ENCODE data around the gene C1QA. TPM values are rescaled to one million over a fixed set of nuclear protein-coding genes. Genes with fewer than 3 reads are reported as not detected.

Gene C1QA
- total RNA-seq, 2 donors from 2014 or later = 29.7 to 68.0 TPM

- intact Hi-C loops (cut with DNase I) = no loop called here
- DNase-seq (no peak), ATAC-seq (no peak)
- H3K27ac ChIP-seq = no peak overlapping the region
- TF ChIP-seq POLR2A (IDR thresholded peaks at IDR 0.05) (no peak), CTCF (IDR thresholded peaks at IDR 0.05) (no peak)
- H3K4me3 ChIP-seq = no peak overlapping the region
- H3K4me1 ChIP-seq = no peaks in the 10 kb centered on the region
- H3K36me3 ChIP-seq (replicated peaks in 1 of 2; ENCODE audit: insufficient read depth in 1 of 2, low read depth in 2 of 2) = no peaks in the 10 kb centered on the region
- no peaks in the 10 kb centered on the region for H3K9me3 ChIP-seq
- 74 to 78% methylated on average over 13 of the region's 13 CpGs for WGBS, 2 donors
- no peaks in the 10 kb centered on the region for H3K27me3 ChIP-seq
Observed at GRCh38 chr1:22677931-22678896, 41.8 kb downstream of the C1QA start.

GRCh38 chr1:22680726-22681125 is 44.3 kb downstream of the C1QA start:
- H3K9me3 ChIP-seq = no peaks in the 10 kb centered on the region
- H3K27me3 ChIP-seq = no peaks in the 10 kb centered on the region
- H3K27ac ChIP-seq = no peak overlapping the region
- WGBS, 2 donors = 57 to 69% methylated on average over 6 to 9 of the region's 9 CpGs
- no peaks in the 10 kb centered on the region for H3K36me3 ChIP-seq (replicated peaks in 1 of 2; ENCODE audit: insufficient read depth in 1 of 2, low read depth in 2 of 2)
- TF ChIP-seq CTCF (IDR thresholded peaks at IDR 0.05) (no peak), POLR2A (IDR thresholded peaks at IDR 0.05) (no peak)
- no peak overlapping the region for H3K4me3 ChIP-seq
- DNase-seq (no peak), ATAC-seq (no peak)
- H3K4me1 ChIP-seq = no peaks in the 10 kb centered on the region
- intact Hi-C loops (cut with DNase I) = no loop called here

GRCh38 chr1:22681556-22682276 is 45.3 kb downstream of the C1QA start:
- intact Hi-C loops (cut with DNase I) = no loop called here
- DNase-seq = no peak
- Histone ChIP-seq H3K27ac (no peak overlapping the region), H3K27me3 (no peaks in the 10 kb centered on the region), H3K4me3 (no peak overlapping the region), H3K4me1 (no peaks in the 10 kb centered on the region), H3K36me3 (replicated peaks in 1 of 2; ENCODE audit: insufficient read depth in 1 of 2, low read depth in 2 of 2) (no peaks in the 10 kb centered on the region), H3K9me3 (no peaks in the 10 kb centered on the region)
- WGBS, 2 donors = 62 to 75% methylated on average over 13 to 15 of the region's 15 CpGs
- TF ChIP-seq POLR2A (IDR thresholded peaks at IDR 0.05) (no peak), CTCF (IDR thresholded peaks at IDR 0.05) (no peak)
- ATAC-seq = no peak

GRCh38 chr1:22683547-22683946 is 47.1 kb downstream of the C1QA start:
- WGBS, 2 donors = 87 to 91% methylated on average over 1 of the region's 1 CpG
- intact Hi-C loops (cut with DNase I) = no loop called here
- DNase-seq = no peak
- Histone ChIP-seq H3K27ac (no peak overlapping the region), H3K9me3 (no peaks in the 10 kb centered on the region), H3K36me3 (replicated peaks in 1 of 2; ENCODE audit: insufficient read depth in 1 of 2, low read depth in 2 of 2) (no peaks in the 10 kb centered on the region), H3K4me3 (no peak overlapping the region), H3K4me1 (no peaks in the 10 kb centered on the region), H3K27me3 (no peaks in the 10 kb centered on the region)
- TF ChIP-seq CTCF (IDR thresholded peaks at IDR 0.05) (no peak), POLR2A (IDR thresholded peaks at IDR 0.05) (no peak)
- ATAC-seq = no peak
